SK-N-MC (cell line): ENCODE results near the gene ZBTB25.

ENCODE experiments used
- EZH2 ChIP-seq: fragments of 200-600 bp; sonication (generic); IDR thresholded peaks from one replicate; pipeline ENCODE4 v1.6.1; 2017; ENCODE audit warnings: antibody characterized with exemption
- POLR2AphosphoS5 ChIP-seq: IDR thresholded peaks from 2 replicates; pipeline ENCODE4 v1.6.1; 2012; ENCODE audit warnings: mild to moderate bottlenecking, low read depth, low read length, borderline replicate concordance

- TF ChIP-seq EZH2, result no peak
- peak; percentile 43; the same call in 1 of the 2 replicates for TF ChIP-seq POLR2AphosphoS5
These were observed 2.0 kb downstream of the ZBTB25 start for GRCh38 chr14:64501411-64502171.
